ENCODE data around the gene SPATA46.
"Not testable (repeated sequence)": the region's sequence is repeated elsewhere in the genome, so short reads cannot be mapped to it uniquely, and the experiment has no call there.

SPATA46 gene

DNA sequence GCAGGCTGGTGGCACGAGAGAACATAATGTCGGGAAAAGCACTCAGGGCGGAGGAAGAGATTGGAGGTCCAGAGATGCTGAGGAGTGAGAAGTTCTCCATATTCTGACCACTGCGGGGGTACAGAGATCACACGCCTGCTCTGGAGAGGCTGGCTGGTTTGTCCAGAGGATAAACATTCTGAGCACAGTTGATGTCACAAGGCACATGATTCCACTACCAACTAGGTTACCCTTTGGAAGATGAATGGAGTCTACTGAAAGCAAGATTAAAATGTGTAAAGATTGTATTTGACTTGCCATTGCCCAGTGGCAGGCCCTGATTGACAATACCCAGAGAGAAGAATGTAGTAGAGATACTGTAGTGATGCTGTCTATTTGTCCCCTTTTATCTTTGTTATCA lies at the start of gene SPATA46:
TSS of gene SPATA46 (minus strand) at position 164 of the 400 bp plus-strand sequence. CDS start at position 100, 64 bp downstream.
- DNase-seq = no peak

DNA sequence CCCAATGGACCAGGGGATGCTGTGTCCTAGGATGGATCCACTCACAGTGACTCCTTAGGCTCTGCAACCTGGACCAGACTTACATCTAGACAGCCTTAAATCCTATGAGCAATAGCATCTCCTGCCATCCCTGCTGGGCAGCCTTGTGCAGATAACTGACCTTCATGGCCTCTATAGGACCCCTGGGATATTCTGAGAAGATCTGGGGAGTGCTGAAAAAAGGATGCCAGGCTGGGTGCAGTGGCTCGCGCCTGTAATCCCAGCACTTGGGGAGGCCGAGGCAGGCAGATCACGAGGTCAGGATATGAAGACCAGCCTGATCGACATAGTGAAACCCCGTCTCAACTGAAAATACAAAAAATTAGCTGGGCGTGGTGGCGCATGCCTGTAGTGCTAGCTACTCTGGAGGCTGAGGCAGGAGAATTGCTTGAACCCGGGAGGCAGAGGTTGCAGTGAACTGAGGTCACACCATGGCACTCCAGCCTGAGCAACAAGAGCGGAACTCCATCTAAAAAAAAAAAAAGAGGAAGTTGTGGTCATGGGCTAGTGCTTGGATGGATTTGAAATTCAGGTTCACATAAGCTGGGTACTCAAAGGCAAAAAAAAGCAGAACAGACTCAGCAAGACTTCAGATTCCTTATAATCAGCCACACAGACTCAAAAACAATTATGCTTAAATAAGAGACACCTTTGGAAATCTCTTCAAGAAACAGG lies 46.2 kb upstream of the SPATA46 start:
- no peak for DNase-seq

GRCh38 chr1:162421258-162422164 lies 44.9 kb upstream of the SPATA46 start:
- DNase-seq = no peak

DNA sequence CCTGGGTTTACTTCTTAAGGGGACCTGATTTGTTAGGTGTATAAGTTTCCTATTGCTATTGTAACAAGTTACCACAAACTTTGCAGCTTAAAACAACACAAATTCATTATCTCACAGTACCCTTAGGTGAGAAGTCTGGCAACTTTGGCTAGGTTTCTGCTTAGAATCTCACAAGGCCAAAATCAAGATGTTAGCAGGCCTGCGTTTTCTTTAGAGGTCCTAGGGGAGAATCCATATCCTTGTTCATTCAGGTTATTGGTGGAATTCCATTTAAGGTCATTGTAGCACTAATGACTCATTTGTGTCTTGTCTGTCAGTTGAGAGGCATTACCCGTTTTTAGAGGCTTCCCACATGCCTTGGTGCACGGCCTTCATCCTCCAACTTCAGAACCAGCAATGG lies 43.5 kb upstream of the SPATA46 start:
- DNase-seq = no peak

DNA sequence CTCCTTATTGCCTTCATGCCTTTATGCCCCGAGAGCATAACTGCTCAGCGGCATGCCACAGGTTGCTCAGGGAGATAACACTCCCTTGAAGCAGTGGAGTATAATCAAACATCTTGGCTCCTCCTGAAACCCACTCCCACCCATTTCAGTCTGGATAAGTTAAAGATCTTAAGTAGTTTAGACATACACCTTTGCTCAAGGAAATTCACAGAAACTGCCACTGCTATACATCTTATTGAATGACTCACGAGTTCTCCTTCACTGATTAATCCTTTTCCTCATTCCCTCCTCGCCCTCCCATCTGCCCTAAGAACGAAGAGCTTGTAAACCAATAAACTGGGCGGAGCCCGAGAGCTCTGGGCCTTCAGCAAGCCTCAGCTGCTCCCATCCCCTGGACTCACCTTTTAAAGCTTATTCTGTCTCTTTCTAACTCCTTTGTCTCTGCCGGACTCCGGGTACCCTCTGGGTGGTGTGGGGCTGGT lies 42.8 kb upstream of the SPATA46 start:
- not testable (repeated sequence) for DNase-seq

DNA sequence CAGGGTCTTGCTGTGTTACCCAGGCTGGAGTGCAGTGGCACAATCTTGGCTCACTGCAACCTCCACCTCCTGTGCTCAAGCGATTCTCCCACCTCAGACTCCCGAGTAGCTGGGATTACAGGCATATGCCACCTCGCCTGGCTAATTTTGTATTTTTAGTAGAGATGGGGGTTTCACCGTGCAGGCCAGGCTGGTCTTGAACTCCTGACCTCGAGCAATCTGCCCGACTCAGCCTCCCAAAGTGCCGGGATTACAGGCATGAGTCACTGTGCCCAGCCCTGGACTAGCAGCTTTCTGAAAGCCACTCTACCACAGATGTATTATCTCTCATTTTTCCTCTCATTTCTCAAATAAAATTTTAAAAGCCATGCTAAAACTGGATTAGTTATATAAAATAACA lies 41.9 kb upstream of the SPATA46 start:
- DNase-seq = not testable (repeated sequence)

DNA sequence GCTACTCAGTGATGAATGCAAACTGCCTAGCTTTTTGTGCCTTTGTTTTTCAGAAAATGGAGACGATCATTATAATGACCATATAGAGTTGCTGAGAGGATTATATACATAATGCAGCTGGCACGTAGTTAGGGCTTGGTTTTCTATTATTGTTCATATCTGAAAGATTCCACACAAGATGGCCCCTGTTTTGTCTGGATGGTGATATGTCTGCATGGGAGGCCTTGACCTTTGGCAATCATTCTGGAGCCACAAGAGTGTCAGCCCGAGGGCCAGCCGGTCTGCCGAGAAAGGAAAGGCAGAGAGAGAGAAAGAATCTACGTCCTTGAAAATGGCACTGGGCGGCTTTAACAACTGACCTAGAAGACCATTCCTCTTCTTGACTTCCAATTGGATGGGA lies 41.0 kb upstream of the SPATA46 start:
- no peak for DNase-seq

DNA sequence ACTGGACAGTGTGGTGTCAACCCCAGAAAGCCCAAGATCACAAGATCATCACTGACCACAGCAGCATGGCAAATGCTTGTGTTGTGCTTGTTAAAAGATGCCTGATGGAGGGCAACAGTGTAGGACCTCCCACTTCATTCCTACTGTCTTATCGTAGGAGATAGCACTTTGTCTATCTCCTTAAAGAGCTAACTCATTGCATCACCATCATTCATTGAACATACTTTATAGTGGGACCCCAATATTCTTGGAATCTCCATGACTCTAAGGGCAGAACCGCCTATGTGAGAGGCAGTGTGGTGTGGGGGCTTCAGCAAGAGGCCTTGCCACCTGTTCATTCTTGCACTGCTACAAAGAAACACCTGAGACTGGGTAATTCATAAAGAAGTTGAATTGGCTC lies 40.3 kb upstream of the SPATA46 start:
- DNase-seq = no peak

DNA sequence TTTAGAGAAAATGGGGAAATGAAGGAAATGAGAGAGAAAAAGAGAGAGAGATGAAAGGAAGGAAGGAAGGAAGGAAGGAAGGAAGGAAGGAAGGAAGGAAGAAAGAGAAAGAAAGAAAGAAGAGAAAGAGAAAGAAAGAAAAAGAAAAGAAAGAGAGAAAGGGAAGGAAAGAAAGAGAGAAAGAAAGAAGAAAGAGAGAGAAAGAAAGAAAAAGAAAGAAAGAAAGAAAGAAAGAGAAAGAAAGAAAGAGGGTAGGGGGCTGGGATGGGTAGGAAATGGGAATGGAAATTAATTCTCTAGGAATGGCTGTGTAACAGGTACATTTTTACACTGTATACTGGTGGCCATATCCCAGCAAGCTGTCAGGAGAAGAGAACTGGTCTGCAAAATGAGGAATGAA lies 39.6 kb upstream of the SPATA46 start:
- no peak for DNase-seq

DNA sequence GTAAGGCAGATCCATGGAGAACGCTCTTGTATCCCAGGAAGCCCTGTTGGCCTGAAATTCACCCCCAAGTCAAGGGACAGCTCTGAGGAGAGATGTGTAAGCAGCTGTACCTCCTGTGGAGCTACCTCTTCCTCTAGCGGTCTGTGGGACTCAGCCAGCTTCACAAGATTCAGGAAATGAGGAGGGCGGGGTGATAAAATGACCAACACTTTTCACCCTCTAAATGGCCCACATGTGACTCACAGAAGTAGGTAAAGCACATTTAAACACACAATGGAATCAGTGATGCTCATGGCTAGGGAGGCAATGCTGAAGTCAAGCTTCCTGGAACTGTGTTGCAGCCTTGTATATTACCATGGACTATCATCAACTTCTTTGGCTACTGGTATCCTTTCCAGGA lies 35.3 kb upstream of the SPATA46 start, which contains the start of gene SH2D1B:
TSS of gene SH2D1B (minus strand) at position 135 of the 400 bp plus-strand sequence. CDS start at position 15, 120 bp downstream.
- no peak for DNase-seq

DNA sequence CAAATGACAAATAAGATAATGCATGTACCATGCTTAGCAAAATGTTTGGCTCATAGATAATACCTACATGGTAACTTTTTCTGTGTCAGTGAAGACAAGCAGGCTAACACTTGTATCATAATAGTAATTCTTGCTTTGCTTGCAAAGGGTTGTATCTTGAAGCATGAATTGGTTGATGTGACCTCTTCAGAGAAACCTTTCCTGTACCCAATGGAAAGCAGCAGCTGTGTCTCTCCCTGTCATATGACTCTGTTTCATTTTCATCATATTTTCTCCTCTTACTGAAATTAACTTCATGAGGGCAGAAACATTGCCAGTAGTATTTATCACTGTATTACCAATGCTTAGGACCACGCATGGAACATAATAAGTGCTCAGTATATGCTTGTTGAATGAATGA lies 30.9 kb upstream of the SPATA46 start:
- no peak for DNase-seq

DNA sequence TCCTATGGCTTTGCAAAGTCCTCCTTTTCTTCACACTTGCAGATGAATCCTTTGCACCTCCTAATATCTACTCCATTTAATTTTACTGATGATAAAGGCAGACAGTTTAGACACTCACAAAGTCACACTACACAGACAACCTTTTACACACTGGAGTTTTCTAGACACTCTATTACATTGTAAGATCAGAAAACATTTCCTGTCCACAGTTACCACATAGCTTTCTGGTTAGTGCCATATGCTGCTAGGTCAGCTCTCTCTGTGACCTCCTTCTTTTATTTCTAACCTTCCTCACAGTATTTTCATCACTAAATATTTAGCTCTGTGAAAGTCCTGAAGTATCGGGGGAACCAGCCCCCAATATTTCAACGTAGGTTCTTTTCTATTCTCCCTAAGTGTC lies 30.2 kb upstream of the SPATA46 start:
- DNase-seq = no peak

- no peak for DNase-seq
Observed at GRCh38 chr1:162405800-162406199, 29.1 kb upstream of the SPATA46 start.

- no peak for DNase-seq
Observed at GRCh38 chr1:162404550-162405160, 28.0 kb upstream of the SPATA46 start.

DNA sequence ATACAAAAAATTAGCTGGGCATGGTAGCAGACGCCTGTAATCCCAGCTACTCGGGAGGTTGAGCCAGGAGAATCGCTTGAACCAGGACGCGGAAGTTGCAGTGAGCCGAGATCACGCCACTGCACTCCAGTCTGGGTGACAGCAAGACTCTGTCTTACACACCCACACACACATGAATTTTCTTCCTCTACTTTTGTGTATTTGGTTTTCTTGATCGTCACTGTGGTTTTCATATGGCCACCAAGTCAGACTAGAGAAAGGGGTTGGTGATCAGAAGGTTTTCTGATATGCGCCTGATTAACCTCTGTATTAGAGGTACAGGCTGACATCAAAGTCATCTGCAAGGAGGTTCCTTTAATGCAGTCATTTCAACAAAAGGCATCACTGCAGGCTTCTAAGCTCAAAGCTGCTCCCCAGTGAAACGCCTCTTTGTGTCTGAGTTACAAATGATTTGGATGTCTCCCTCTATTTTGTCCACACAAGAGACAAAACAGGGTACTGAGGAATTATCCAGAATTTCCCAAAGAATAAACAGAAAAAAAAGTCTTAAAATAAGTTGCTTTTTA lies 24.2 kb upstream of the SPATA46 start:
- no peak for DNase-seq

DNA sequence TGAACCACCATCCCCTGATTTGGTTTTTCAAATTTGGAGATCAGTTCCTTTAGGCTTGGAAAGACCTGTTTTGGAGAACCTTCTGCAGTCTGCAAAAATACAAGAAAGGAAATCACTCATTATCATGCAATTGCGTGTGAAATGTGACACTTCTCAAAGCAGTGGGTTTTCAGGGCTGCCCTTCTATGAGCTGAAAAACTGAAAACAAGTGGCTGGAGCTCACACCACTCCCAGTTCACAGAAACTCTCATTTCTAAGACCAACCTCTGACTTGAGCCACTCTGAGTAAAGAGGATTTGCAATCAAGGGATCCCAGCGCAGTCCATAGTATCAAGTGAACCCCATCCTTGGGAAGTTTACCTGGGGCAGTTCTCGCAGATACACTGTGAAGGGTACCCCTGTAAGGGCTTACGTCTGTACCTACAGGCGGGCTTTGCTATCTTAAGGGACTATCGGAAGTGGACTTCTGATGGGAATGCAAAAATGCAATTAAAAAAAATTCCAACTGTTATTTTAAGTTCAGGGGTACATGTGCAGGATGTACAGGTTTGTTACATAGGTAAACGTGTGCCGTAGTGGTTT lies 22.4 kb upstream of the SPATA46 start:
- no peak for DNase-seq

DNA sequence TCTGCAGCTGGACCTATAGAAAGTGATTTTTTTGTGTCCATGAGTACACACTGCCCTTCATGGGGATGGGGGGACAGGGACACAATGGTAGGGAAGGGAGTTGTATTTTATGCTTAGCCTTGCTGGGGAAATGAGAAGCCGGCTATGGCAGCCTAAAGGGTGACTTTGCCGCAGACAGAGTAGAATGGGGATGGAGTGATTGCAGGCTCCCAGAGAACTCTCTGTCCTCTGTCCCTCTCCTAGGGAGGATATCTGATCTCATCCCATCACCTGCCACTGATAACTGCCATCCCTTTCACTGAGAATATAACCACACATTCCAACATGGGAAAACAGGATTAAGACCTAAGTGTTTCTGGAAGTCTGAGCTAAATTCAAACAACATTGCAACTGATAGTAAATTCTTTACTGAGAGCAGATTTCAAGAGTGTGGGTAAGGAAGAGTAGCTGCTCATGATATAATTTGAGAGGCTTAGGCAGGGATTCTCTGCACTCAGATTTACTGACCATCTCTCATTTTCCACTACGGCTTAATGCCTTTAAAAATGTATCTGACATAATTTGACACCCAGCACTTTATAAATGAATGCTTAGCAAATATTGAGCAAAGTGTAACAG lies 21.4 kb upstream of the SPATA46 start:
- DNase-seq = no peak

- DNase-seq = no peak
Observed at GRCh38 chr1:162397039-162397448, 20.4 kb upstream of the SPATA46 start.

DNA sequence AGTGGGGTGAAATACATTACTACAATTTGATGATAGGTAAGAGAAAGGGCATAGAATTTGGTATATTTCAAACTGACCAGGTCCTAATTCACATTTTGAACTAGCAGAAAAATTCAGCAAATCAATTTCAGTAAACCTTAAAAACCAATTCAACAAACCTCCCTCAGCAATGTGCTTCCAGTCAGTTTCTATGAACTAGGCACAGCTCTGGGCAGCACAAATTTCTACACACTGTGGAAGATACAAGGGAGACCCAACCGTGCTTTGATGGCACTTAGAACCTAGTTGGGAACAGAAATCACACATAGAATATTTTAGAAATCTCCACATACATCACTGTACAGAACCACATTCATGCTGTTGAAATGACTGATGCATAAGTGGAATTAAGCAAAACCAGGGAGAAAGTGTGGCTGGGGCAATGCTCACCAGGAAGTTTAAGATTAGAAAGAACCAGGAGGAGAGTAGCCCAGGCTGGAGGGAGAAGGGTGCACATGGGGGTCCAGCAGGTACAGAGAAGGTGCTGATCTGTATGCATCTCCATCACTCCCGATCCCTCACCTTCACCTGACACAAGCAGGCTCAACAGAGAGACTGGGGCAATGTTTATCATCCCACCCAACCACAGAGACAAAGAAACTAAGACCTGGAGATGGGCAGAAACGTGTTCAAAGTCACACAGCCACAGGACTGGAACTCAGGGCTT lies 19.7 kb upstream of the SPATA46 start:
- no peak for DNase-seq

- peak; percentile 3 for DNase-seq
Observed at GRCh38 chr1:162391790-162392563, 15.3 kb upstream of the SPATA46 start.

Data from midbrain (tissue), 1 donor.